HUES64 (cell line): ENCODE measurements around the gene PCDH1. TPM values are rescaled to one million over a fixed set of nuclear protein-coding genes. Genes with fewer than 3 reads are reported as not detected.
"Not testable (repeated sequence)": the region's sequence is repeated elsewhere in the genome, so short reads cannot be mapped to it uniquely, and the experiment has no call there.

ENCODE experiments used
- H3K27ac ChIP-seq: 2 replicates; pipeline ENCODE4 v1.7.0; 2013; ENCODE audit warnings: low read depth, low read length, inconsistent platforms
- H3K27me3 ChIP-seq: 2 replicates; pipeline ENCODE4 v1.6.1; 2013; ENCODE audit warnings: mild to moderate bottlenecking, low read length; ENCODE audit not compliant: insufficient read depth
- H3K36me3 ChIP-seq: 2 replicates; pipeline ENCODE4 v1.6.1; 2013; ENCODE audit warnings: mild to moderate bottlenecking, low read length; ENCODE audit not compliant: insufficient read depth
- H3K4me1 ChIP-seq: 2 replicates; pipeline ENCODE4 v1.6.1; 2013; ENCODE audit warnings: mild to moderate bottlenecking, low read length, moderate library complexity; ENCODE audit not compliant: insufficient read depth
- H3K4me3 ChIP-seq: 2 replicates; pipeline ENCODE4 v1.5.1; 2013; ENCODE audit warnings: mild to moderate bottlenecking, low read length, moderate library complexity
- H3K9ac ChIP-seq: 2 replicates; pipeline ENCODE4 v1.6.1; 2013; ENCODE audit warnings: mild to moderate bottlenecking, low read depth, low read length
- H3K9me3 ChIP-seq: 2 replicates; pipeline ENCODE4 v1.6.1; 2013; ENCODE audit warnings: low read depth, low read length; ENCODE audit not compliant: insufficient read depth
- WGBS: fragments of 150-250, 120-280 bp; methylation state at CpG from one replicate; pipeline ENCODE4 v1.1.7; 2013; ENCODE audit warnings: missing lambda C conversion rate; 5-methylcytosine and 5-hydroxymethylcytosine counted together
- polyA plus RNA-seq, 2 experiments: library from polyadenylated mRNA; stranded (reverse); fragments of 50-300 nt; gene quantifications; one replicate each; pipeline ENCODE4 v1.2.3, GENCODE V29; 2013

Gene PCDH1
- polyA plus RNA-seq (2013, experiment 1 of 2), result 72.2 TPM
- polyA plus RNA-seq (2013, experiment 2 of 2), result 59.3 TPM

- WGBS, result under 1% methylated on average over 42 of the region's 63 CpGs
- Histone ChIP-seq H3K4me1 (peaks cover 53% of the 10 kb centered on the region), H3K27ac (peak within 1 kb of the TSS; percentile 75), H3K9me3 (no peaks in the 10 kb centered on the region), H3K36me3 (no peaks in the 10 kb centered on the region), H3K9ac (peak within 1 kb of the TSS; percentile 75), H3K4me3 (peak within 1 kb of the TSS; percentile 67), H3K27me3 (peaks cover 20% of the 10 kb centered on the region)
These were observed at the start of gene PCDH1 for GRCh38 chr5:141878186-141878710. Gene PCDH1, minus strand, starts transcription at chr5:141878410. Its CDS starts 148 bp downstream, at chr5:141878262.

DNA sequence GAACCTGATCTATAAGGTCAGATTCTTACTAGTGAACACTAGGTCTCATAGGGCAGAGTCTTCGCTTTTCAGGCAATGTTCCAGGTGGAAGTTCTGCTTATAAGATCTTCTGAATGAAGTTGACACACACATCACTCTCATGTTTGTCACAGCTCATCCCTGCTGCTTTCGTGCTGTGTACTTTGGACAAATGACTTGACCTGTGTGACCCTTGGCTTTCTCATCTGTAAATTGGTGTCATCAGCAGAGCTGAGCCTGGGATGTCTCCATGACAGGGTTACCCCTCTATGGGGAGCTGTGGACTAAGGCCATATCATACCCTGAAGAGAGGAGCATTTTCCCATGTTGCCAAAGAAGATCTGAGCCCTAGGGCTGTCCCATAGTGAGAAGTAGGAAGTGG lies 48.2 kb upstream of the PCDH1 start:
- Histone ChIP-seq H3K4me3 (no peak overlapping the region), H3K27me3 (no peaks in the 10 kb centered on the region), H3K9ac (no peak overlapping the region), H3K36me3 (peaks cover 62% of the 10 kb centered on the region), H3K27ac (no peak overlapping the region), H3K4me1 (peaks cover 5% of the 10 kb centered on the region; the same call in 1 of the 2 replicates), H3K9me3 (no peaks in the 10 kb centered on the region)
- 96% methylated on average over 2 of the region's 2 CpGs for WGBS

- Histone ChIP-seq H3K9ac (peak within 1 kb of the TSS; percentile 92), H3K9me3 (no peaks in the 10 kb centered on the region), H3K27ac (peak within 1 kb of the TSS; percentile 97), H3K4me1 (peaks cover 5% of the 10 kb centered on the region; the same call in 1 of the 2 replicates), H3K4me3 (peak within 1 kb of the TSS; percentile 93), H3K27me3 (no peaks in the 10 kb centered on the region), H3K36me3 (peaks cover 36% of the 10 kb centered on the region)
- under 1% methylated on average over 53 of the region's 53 CpGs for WGBS
These were observed 45.5 kb upstream of the PCDH1 start, which contains the start of gene DELE1 for GRCh38 chr5:141923448-141924313. Gene DELE1, plus strand, starts transcription at chr5:141923871. Its CDS starts 71 bp downstream, at chr5:141923942.

DNA sequence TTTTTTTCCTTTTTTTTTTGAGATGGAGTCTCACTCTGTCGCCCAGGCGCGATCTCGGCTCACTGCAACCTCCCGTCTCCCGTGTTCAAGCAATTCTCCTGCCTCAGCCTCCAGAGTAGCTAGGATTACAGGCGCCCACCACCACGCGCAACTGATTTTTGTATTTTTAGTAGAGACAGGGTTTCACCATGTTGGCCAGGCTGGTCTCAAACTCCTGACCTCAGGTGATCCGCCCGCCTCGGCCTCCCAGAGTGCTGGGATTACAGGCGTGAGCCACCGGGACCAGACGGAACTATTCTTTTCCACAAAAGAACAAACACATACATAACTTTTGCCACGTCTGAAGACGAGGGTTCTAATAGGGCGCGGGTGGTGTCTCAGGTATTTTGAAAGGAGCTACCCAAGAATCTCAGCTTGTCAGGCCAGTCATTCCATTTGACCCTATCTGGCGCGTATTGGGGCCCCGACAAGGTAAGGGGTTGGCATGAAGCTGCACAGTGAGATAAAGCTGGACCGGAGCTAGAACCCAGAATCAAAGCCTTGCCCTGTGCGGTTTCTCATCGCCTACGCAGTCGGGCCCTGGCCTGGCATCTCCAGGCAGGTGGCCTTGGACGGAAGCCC lies 44.7 kb upstream of the PCDH1 start:
- not testable (repeated sequence) for H3K9me3 ChIP-seq, H3K27me3 ChIP-seq, H3K4me1 ChIP-seq
- H3K36me3 ChIP-seq, result peaks cover 29% of the 10 kb centered on the region
- 67% methylated on average over 28 of the region's 28 CpGs for WGBS
- H3K4me3 ChIP-seq, result peak overlapping the region; percentile 93
- H3K9ac ChIP-seq, result peak overlapping the region; percentile 92
- peak overlapping the region; percentile 97 for H3K27ac ChIP-seq

GRCh38 chr5:141920771-141921170 lies 42.6 kb upstream of the PCDH1 start:
- Histone ChIP-seq H3K9ac (no peak overlapping the region), H3K4me3 (no peak overlapping the region), H3K4me1 (peaks cover 9% of the 10 kb centered on the region; the same call in 1 of the 2 replicates), H3K27ac (no peak overlapping the region), H3K36me3 (peaks cover 7% of the 10 kb centered on the region), H3K27me3 (no peaks in the 10 kb centered on the region), H3K9me3 (no peaks in the 10 kb centered on the region)
- WGBS, result 86% methylated on average over 2 of the region's 2 CpGs

- 92% methylated on average over 8 of the region's 8 CpGs for WGBS
- H3K4me3 ChIP-seq, result no peak overlapping the region
- H3K27ac ChIP-seq, result no peak overlapping the region
- peaks cover 9% of the 10 kb centered on the region; the same call in 1 of the 2 replicates for H3K4me1 ChIP-seq
- no peak overlapping the region for H3K9ac ChIP-seq
- H3K27me3 ChIP-seq, result peaks cover 7% of the 10 kb centered on the region
- H3K9me3 ChIP-seq, result no peaks in the 10 kb centered on the region
- no peaks in the 10 kb centered on the region for H3K36me3 ChIP-seq
These were observed 41.3 kb upstream of the PCDH1 start for GRCh38 chr5:141919218-141920119.

GRCh38 chr5:141917760-141918159 lies 39.5 kb upstream of the PCDH1 start:
- Histone ChIP-seq H3K36me3 (no peaks in the 10 kb centered on the region), H3K9ac (no peak overlapping the region), H3K27ac (no peak overlapping the region), H3K27me3 (peaks cover 24% of the 10 kb centered on the region), H3K9me3 (no peaks in the 10 kb centered on the region), H3K4me1 (peaks cover 5% of the 10 kb centered on the region; the same call in 1 of the 2 replicates), H3K4me3 (no peak overlapping the region)
- 76% methylated on average over 5 of the region's 5 CpGs for WGBS

DNA sequence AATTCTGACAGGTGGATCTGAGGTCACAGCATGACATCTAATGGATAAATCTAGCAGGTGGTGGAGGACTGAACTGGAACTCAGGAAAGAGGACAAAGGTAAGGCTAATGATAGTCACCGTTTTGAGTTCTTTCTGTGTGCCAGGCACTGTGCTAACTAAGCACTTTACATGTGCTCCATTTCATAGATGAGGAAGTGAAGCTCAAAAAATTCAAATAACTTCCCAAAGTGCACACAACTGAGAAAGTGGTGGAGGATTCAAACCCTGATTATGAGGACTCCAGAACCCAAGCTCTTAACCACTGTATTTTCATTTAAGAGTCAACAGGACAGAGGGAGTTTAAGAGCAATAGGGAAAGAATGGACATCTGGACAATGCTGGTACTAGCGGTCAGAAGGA lies 38.3 kb upstream of the PCDH1 start:
- Histone ChIP-seq H3K4me3 (no peak overlapping the region), H3K27ac (no peak overlapping the region), H3K36me3 (no peaks in the 10 kb centered on the region), H3K9ac (no peak overlapping the region), H3K4me1 (peaks cover 5% of the 10 kb centered on the region; the same call in 1 of the 2 replicates), H3K9me3 (no peaks in the 10 kb centered on the region), H3K27me3 (peaks cover 25% of the 10 kb centered on the region)
- WGBS, result 87% methylated on average over 2 of the region's 2 CpGs

- Histone ChIP-seq H3K9ac (no peak overlapping the region), H3K4me1 (peaks cover 5% of the 10 kb centered on the region; the same call in 1 of the 2 replicates), H3K27me3 (peaks cover 25% of the 10 kb centered on the region), H3K9me3 (no peaks in the 10 kb centered on the region), H3K27ac (no peak overlapping the region), H3K36me3 (no peaks in the 10 kb centered on the region), H3K4me3 (no peak overlapping the region)
- 47% methylated on average over 6 of the region's 6 CpGs for WGBS
These were observed 37.7 kb upstream of the PCDH1 start for GRCh38 chr5:141915881-141916336.

DNA sequence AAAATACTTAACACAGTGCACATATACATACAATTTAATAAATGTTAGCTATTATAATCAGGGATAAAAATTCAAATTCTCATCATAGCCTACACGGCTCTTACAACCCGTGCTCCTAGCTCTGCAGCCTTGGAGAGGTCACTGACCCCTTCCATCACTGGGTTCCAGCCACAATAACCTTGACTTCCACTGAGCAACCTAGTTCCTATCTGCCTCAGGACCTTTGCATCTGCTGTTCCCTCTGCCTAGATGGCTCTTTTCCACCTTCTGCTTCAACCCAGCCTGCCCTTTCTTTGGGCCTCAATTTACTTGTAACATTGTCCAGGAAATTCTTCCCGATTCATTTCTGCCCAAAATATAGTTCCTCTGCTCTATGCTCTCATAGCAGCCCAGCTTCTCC lies 36.6 kb upstream of the PCDH1 start:
- Histone ChIP-seq H3K9me3 (no peaks in the 10 kb centered on the region), H3K27me3 (peaks cover 25% of the 10 kb centered on the region), H3K9ac (no peak overlapping the region), H3K4me3 (no peak overlapping the region), H3K36me3 (no peaks in the 10 kb centered on the region), H3K27ac (no peak overlapping the region), H3K4me1 (peaks cover 5% of the 10 kb centered on the region; the same call in 1 of the 2 replicates)
- WGBS, result 93% methylated on average over 3 of the region's 3 CpGs
